Measurements from ENCODE around the gene FAM184A.
A peak's percentile ranks its signal among the peaks of the same experiment; 100 is the strongest.

Gene FAM184A

DNA sequence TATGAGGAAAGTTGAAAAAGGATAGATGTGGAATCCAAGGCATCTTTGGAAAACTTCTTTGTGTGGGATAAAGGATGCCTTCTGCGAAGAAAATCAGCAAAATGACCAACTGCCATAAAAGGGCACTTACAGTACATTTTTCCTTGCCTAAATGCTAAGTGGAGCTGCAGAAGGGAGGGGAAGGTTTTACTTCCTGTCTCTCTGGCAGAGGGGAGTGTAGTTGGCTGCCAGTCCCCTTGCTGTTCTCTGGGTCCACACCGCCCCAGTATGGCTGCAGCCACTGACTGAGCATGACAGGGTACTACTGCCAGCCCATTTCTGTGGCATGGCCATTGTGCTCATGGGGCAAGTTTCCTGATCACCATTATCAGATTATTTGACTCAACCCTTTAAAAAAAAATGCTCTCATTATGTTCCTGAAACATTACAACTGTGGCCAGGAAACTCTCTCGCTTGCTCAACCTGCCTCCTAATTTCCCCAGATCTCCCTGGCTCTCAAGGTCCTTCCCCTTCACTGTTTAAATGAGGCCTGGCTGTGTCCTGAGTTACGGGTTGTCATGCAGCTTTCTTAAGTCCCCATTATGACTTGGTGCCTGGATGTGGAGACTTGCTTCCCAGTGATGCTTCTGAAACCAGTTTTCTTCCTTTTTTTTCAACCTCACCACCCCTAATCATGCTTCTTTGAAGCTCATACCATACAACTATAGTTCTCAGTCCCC, 34.5 kb upstream of the FAM184A start:
- no peak overlapping the region for H3K4me3 ChIP-seq (ENCODE audit: low read length in 2 of 2)
- no peak overlapping the region for H2AK5ac ChIP-seq (ENCODE audit: low read depth, low read length)
- H4K8ac ChIP-seq (ENCODE audit: low read depth, low read length) = no peak overlapping the region
- no peak overlapping the region for H2BK12ac ChIP-seq (ENCODE audit: low read length)
- WGBS, 2 donors (ENCODE audit: extremely low coverage in 2 of 2, insufficient read length in 2 of 2, insufficient replicate concordance in 1 of 2) = no CpG with 5 or more reads among the region's 4 CpGs
- no peaks in the 10 kb centered on the region for H3K9me3 ChIP-seq (replicated peaks in 1 of 2; ENCODE audit: control insufficient read depth in 2 of 2, insufficient read depth in 1 of 2, low read depth in 1 of 2, low read length in 2 of 2)
- H3K23ac ChIP-seq (ENCODE audit: low read depth, low read length, poor library complexity) = no peak overlapping the region
- H3K18ac ChIP-seq (ENCODE audit: low read length) = no peak overlapping the region
- no peak for DNase-seq (ENCODE audit: low spot score)
- no peak overlapping the region for H2BK120ac ChIP-seq (ENCODE audit: low read depth, low read length)
- no peaks in the 10 kb centered on the region for H3K27me3 ChIP-seq (ENCODE audit: control insufficient read depth in 3 of 3, insufficient read depth in 3 of 3, low read depth in 1 of 3, low read length in 3 of 3)
- no peak overlapping the region for H3K14ac ChIP-seq (ENCODE audit: low read length)
- H3K4ac ChIP-seq (ENCODE audit: low read length) = no peak overlapping the region
- no peak overlapping the region for H3K9ac ChIP-seq (ENCODE audit: low read depth, low read length, poor library complexity)
- H3K79me1 ChIP-seq (ENCODE audit: low read depth, low read length) = no peaks in the 10 kb centered on the region
- H3K36me3 ChIP-seq (replicated peaks in 1 of 2; ENCODE audit: control insufficient read depth in 2 of 2, insufficient read depth in 2 of 2, low read length in 2 of 2) = no peaks in the 10 kb centered on the region
- H3K4me1 ChIP-seq (ENCODE audit: control insufficient read depth in 2 of 2, insufficient read depth in 1 of 2, low read depth in 1 of 2, low read length in 2 of 2) = peaks cover 0 to 4% of the 10 kb centered on the region in 2 donors
- no peak overlapping the region for H2BK5ac ChIP-seq (ENCODE audit: low read length)
- no peak overlapping the region for H3K4me2 ChIP-seq (ENCODE audit: insufficient read depth, low read length, poor library complexity, severe bottlenecking)
- no peak overlapping the region for H3K27ac ChIP-seq (replicated peaks; ENCODE audit: low read length)
- H2AFZ ChIP-seq (ENCODE audit: low read length) = peak overlapping the region; percentile 51
- H2BK15ac ChIP-seq (ENCODE audit: low read length) = no peak overlapping the region
- no peak overlapping the region for H4K91ac ChIP-seq (ENCODE audit: low read depth, low read length, poor library complexity)

DNA sequence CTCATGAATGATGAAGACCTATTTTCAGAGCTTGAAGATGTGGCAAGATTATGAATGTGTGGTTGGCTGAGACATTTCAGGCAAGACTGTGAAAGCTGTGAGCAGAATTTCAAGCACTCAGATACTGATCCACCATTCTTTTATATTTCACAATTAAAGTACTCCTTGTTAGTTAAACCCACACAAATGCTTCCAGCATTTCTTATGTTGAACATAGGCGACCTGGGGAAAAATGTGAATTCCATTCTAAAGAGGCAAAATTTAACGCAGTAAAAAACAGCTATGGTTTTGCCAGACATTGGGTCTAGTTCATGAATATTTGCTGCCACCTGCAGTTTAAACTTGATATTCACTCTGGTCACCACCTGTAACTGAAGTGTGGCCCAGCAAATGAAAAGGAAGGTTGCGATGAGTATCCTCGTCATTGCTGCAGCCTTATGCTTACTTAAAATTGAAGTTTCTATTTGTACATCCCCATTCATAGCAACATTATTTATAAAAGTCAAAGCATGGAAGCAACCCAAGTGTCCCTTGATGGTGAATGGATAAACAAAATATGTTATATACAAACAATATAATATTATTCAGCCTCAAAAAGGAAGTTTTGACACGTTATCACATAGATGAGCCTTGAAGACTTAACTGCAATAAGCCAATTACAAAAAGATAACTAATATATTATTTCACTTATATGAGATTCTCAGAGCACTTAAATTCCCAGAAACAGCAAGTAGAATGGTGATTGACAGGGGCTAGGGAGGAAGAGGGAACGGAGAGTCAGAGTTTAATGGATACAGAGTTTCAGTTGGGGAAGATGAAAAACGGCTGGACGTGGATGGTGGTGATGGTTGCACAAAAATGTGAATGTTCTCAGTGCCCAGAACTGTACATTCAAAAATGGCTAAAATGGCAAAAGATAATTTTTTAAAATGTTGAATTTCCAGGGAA, 32.4 kb upstream of the FAM184A start:
- Histone ChIP-seq H3K9ac (ENCODE audit: low read depth, low read length, poor library complexity) (no peak overlapping the region), H3K14ac (ENCODE audit: low read length) (no peak overlapping the region), H3K79me1 (ENCODE audit: low read depth, low read length) (no peaks in the 10 kb centered on the region), H2AK5ac (ENCODE audit: low read depth, low read length) (no peak overlapping the region), H3K9me3 (replicated peaks in 1 of 2; ENCODE audit: control insufficient read depth in 2 of 2, insufficient read depth in 1 of 2, low read depth in 1 of 2, low read length in 2 of 2) (peaks cover 0 to 11% of the 10 kb centered on the region in 2 donors), H3K27me3 (ENCODE audit: control insufficient read depth in 3 of 3, insufficient read depth in 3 of 3, low read depth in 1 of 3, low read length in 3 of 3) (no peaks in the 10 kb centered on the region), H2BK120ac (ENCODE audit: low read depth, low read length) (no peak overlapping the region), H2BK12ac (ENCODE audit: low read length) (no peak overlapping the region), H3K4me3 (ENCODE audit: low read length in 2 of 2) (no peak overlapping the region), H4K91ac (ENCODE audit: low read depth, low read length, poor library complexity) (no peak overlapping the region), H2AFZ (ENCODE audit: low read length) (peak overlapping the region; percentile 50), H2BK5ac (ENCODE audit: low read length) (no peak overlapping the region), H3K36me3 (replicated peaks in 1 of 2; ENCODE audit: control insufficient read depth in 2 of 2, insufficient read depth in 2 of 2, low read length in 2 of 2) (no peaks in the 10 kb centered on the region), H2BK15ac (ENCODE audit: low read length) (no peak overlapping the region), H3K18ac (ENCODE audit: low read length) (no peak overlapping the region), H3K4me1 (ENCODE audit: control insufficient read depth in 2 of 2, insufficient read depth in 1 of 2, low read depth in 1 of 2, low read length in 2 of 2) (peaks cover 0 to 4% of the 10 kb centered on the region in 2 donors), H3K23ac (ENCODE audit: low read depth, low read length, poor library complexity) (no peak overlapping the region), H3K4me2 (ENCODE audit: insufficient read depth, low read length, poor library complexity, severe bottlenecking) (no peak overlapping the region), H3K4ac (ENCODE audit: low read length) (no peak overlapping the region), H4K8ac (ENCODE audit: low read depth, low read length) (no peak overlapping the region), H3K27ac (replicated peaks; ENCODE audit: low read length) (no peak overlapping the region)
- no CpG with 5 or more reads among the region's 8 CpGs for WGBS, 2 donors (ENCODE audit: extremely low coverage in 2 of 2, insufficient read length in 2 of 2, insufficient replicate concordance in 1 of 2)
- DNase-seq (ENCODE audit: low spot score) = peak; percentile 21

DNA sequence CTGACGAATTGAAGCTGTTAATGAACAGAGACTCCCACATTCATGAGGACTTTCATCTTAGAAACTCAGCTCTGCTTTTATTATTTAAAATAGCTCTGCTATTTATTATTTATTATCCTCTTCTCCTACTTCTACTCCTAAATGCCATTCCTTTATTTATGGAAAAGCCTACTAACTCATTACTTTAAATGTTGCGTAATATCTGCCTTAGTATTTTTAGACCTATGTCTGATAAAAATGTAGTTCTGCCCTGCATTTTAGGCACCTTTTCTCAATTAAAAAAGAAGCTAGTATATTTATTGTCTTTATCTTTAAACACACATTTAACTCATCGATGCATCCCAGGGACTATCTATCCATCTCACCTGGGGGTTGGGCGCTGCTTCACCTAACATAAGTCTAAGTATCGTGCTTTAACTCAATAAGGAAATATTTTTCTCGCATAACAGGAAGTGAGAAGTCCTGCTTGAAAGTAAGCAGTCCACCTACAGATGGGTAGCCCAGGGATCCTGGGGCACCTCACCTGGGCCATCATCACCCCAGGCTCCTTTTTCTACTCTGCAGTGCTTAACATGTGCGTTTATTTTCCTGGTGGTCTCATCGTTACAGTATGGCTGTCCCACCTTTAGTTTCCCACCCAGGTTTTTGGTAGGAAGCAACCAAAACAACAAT, 31.3 kb upstream of the FAM184A start:
- Histone ChIP-seq H2BK15ac (ENCODE audit: low read length) (no peak overlapping the region), H3K36me3 (replicated peaks in 1 of 2; ENCODE audit: control insufficient read depth in 2 of 2, insufficient read depth in 2 of 2, low read length in 2 of 2) (no peaks in the 10 kb centered on the region), H3K23ac (ENCODE audit: low read depth, low read length, poor library complexity) (no peak overlapping the region), H4K91ac (ENCODE audit: low read depth, low read length, poor library complexity) (no peak overlapping the region), H3K18ac (ENCODE audit: low read length) (no peak overlapping the region), H3K14ac (ENCODE audit: low read length) (no peak overlapping the region), H2BK12ac (ENCODE audit: low read length) (no peak overlapping the region), H3K9me3 (replicated peaks in 1 of 2; ENCODE audit: control insufficient read depth in 2 of 2, insufficient read depth in 1 of 2, low read depth in 1 of 2, low read length in 2 of 2) (peaks cover 0 to 11% of the 10 kb centered on the region in 2 donors), H3K79me1 (ENCODE audit: low read depth, low read length) (no peaks in the 10 kb centered on the region), H2AK5ac (ENCODE audit: low read depth, low read length) (no peak overlapping the region), H3K9ac (ENCODE audit: low read depth, low read length, poor library complexity) (no peak overlapping the region), H2BK5ac (ENCODE audit: low read length) (no peak overlapping the region), H2BK120ac (ENCODE audit: low read depth, low read length) (no peak overlapping the region), H2AFZ (ENCODE audit: low read length) (peak overlapping the region; percentile 50), H3K27ac (replicated peaks; ENCODE audit: low read length) (no peak overlapping the region), H3K4me1 (ENCODE audit: control insufficient read depth in 2 of 2, insufficient read depth in 1 of 2, low read depth in 1 of 2, low read length in 2 of 2) (peaks cover 0 to 4% of the 10 kb centered on the region in 2 donors), H3K4me2 (ENCODE audit: insufficient read depth, low read length, poor library complexity, severe bottlenecking) (no peak overlapping the region), H3K27me3 (ENCODE audit: control insufficient read depth in 3 of 3, insufficient read depth in 3 of 3, low read depth in 1 of 3, low read length in 3 of 3) (no peaks in the 10 kb centered on the region), H3K4me3 (ENCODE audit: low read length in 2 of 2) (no peak overlapping the region), H3K4ac (ENCODE audit: low read length) (no peak overlapping the region), H4K8ac (ENCODE audit: low read depth, low read length) (no peak overlapping the region)
- no peak for DNase-seq (ENCODE audit: low spot score)
- WGBS, 2 donors (ENCODE audit: extremely low coverage in 2 of 2, insufficient read length in 2 of 2, insufficient replicate concordance in 1 of 2) = no CpG with 5 or more reads among the region's 8 CpGs

Measured in neuronal stem cell (in vitro differentiated cells).